HEK293T (cell line): ENCODE data around the gene RTN1.

Source experiments
- CTCF ChIA-PET: fragments of 350-600 bp; formaldehyde crosslinking; extraction: SDS; loops from one replicate; lab custom pipeline; 2021; ENCODE audit warnings: antibody characterized with exemption, inconsistent platforms; lab: Yijun Ruan, JAX
- POLR2A ChIA-PET: fragments of 350-600 bp; formaldehyde crosslinking; extraction: SDS; loops from one replicate; lab custom pipeline; 2020; ENCODE audit warnings: antibody characterized with exemption, inconsistent platforms; lab: Yijun Ruan, JAX
- DNase-seq: peaks from one replicate; pipeline ENCODE4 v3.0.0; 2012; ENCODE audit warnings: mixed read lengths; ENCODE audit errors: extremely low spot score
- ARNT ChIP-seq: fragments of 450-650 bp; IDR thresholded peaks from 2 replicates; pipeline ENCODE4 v1.6.1; 2017; ENCODE audit warnings: mild to moderate bottlenecking
- BHLHE40 ChIP-seq: fragments of 450-650 bp; IDR thresholded peaks from 2 replicates; pipeline ENCODE4 v1.6.1; 2016; ENCODE audit warnings: mild to moderate bottlenecking, moderate library complexity, borderline replicate concordance
- CTBP1 ChIP-seq: fragments of 450-650 bp; IDR thresholded peaks from 2 replicates; pipeline ENCODE4 v1.6.1; 2016; ENCODE audit warnings: borderline replicate concordance
- ELF4 ChIP-seq: fragments of 450-650 bp; IDR thresholded peaks from 2 replicates; pipeline ENCODE4 v1.6.1; 2017; ENCODE audit warnings: antibody characterized with exemption
- FOXA1 ChIP-seq: fragments of 450-650 bp; IDR thresholded peaks from 2 replicates; pipeline ENCODE4 v1.6.1; 2016; ENCODE audit warnings: mild to moderate bottlenecking
- FOXK2 ChIP-seq: fragments of 450-650 bp; IDR thresholded peaks from 2 replicates; pipeline ENCODE4 v1.6.1; 2016; ENCODE audit warnings: mild to moderate bottlenecking
- FOXM1 ChIP-seq: fragments of 450-650 bp; IDR thresholded peaks from 2 replicates; pipeline ENCODE4 v1.6.1; 2017; ENCODE audit warnings: mild to moderate bottlenecking, borderline replicate concordance
- HDGF ChIP-seq: fragments of 450-650 bp; IDR thresholded peaks from 2 replicates; pipeline ENCODE4 v1.6.1; 2017; ENCODE audit warnings: antibody characterized with exemption, borderline replicate concordance
- L3MBTL2 ChIP-seq: fragments of 450-650 bp; conservative IDR thresholded peaks from 2 replicates; pipeline ENCODE4 v1.6.1; 2016; ENCODE audit warnings: mild to moderate bottlenecking
- LEF1 ChIP-seq: fragments of 450-650 bp; IDR thresholded peaks from 2 replicates; pipeline ENCODE4 v1.6.1; 2017; ENCODE audit warnings: mild to moderate bottlenecking, borderline replicate concordance
- NFRKB ChIP-seq: fragments of 450-650 bp; IDR thresholded peaks from 2 replicates; pipeline ENCODE4 v1.6.1; 2016; ENCODE audit warnings: mild to moderate bottlenecking, moderate library complexity
- SP1 ChIP-seq: fragments of 450-650 bp; IDR thresholded peaks from 2 replicates; pipeline ENCODE4 v1.6.1; 2017
- SUZ12 ChIP-seq: fragments of 450-650 bp; IDR thresholded peaks from 2 replicates; pipeline ENCODE4 v1.6.1; 2016; ENCODE audit warnings: mild to moderate bottlenecking
- TARDBP ChIP-seq: fragments of 450-650 bp; IDR thresholded peaks from 2 replicates; pipeline ENCODE4 v1.6.1; 2016
- ZNF384 ChIP-seq: fragments of 450-650 bp; IDR thresholded peaks from 2 replicates; pipeline ENCODE4 v1.6.1; 2016
- TF ChIP-seq, protein P1 (sequence below): fragments of 450-650 bp; IDR thresholded peaks from 2 replicates; pipeline ENCODE4 v1.6.1; 2016

The RTN1 gene

DNA sequence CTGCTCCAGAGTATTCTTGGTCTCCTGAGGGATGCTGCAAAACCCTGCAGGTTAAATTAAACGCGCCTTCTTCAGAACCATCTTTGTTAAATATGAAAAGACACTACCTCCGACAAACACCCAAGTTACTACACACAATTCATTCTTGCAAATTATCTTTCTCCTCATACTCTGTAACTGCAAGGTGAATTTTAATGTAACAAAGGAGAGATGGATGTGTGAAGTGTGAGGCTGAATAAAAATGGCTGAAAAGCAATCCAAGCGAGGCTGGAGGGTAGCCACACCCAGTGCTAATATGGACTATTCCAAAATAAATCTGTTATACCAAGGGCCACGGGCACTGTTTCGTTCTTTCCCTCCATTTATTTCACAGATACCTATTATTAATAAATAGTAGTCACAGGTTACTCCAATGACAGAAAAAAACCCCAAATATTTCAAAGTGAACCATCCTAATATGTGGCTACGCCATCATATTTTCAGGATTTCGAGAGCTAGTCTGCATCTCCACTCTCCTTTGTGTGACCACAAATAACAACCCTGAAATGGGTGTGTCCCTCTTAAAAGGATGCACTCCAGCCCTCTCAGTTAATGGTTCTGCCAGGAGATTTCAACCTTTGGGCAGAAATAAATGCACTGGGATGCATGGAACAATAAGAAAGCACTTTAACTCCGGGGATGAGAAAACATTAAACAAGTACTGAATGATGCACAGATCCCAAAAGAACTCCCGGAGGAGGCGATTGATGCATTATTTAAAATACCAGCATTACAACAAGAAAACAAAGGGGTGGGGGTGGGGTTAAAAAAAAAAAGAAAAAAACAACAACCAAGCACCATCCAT is 240.9 kb downstream of the RTN1 start:
- no peak for DNase-seq
- no peak for TF ChIP-seq HDGF
- ChIA-PET POLR2A (interaction anchor here (0.7 kb wide), 1 partner anchor 81 kb away, joined by 3 read pairs; no protein-coding TSS in a partner anchor), CTCF (interaction anchor here (3.3 kb wide), 1 partner anchor 268 kb away, joined by 7 read pairs; no protein-coding TSS in a partner anchor)

DNA sequence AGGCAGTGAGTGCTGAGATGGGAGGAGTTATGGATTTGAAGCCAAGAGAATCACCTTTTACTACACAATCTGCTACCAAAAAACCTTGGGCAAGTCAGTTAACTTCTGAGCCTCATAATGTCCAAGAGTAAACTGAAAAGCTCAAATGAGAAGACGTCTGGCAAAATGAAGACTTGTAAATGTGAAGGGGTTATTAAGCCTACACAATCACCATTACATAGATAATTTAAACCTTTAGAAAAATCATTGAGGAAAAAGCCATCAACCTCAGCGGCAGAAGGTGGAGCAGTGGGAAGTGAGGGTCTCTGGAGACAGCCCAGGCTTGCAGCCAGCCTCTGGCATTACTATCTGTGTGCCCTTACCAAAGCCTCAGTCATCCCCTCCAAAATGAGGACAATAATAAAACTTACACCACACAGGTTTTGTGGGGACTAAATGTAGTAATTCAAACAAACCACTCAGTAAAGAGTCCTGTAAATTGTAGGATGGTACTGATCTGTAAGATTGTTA is 243.5 kb downstream of the RTN1 start:
- no peak for DNase-seq
- POLR2A ChIA-PET, result no interaction called here
- no peak for TF ChIP-seq NFRKB
- TF ChIP-seq SUZ12, result no peak
- no peak for TF ChIP-seq FOXM1
- TF ChIP-seq FOXA1, result no peak
- TF ChIP-seq SP1, result no peak
- no peak for TF ChIP-seq BHLHE40
- no peak for TF ChIP-seq CTBP1
- no peak for TF ChIP-seq FOXK2
- no peak for TF ChIP-seq L3MBTL2
- no peak for TF ChIP-seq ARNT
- TF ChIP-seq, protein P1, sequence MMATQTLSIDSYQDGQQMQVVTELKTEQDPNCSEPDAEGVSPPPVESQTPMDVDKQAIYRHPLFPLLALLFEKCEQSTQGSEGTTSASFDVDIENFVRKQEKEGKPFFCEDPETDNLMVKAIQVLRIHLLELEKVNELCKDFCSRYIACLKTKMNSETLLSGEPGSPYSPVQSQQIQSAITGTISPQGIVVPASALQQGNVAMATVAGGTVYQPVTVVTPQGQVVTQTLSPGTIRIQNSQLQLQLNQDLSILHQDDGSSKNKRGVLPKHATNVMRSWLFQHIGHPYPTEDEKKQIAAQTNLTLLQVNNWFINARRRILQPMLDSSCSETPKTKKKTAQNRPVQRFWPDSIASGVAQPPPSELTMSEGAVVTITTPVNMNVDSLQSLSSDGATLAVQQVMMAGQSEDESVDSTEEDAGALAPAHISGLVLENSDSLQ, result no peak
- TF ChIP-seq LEF1, result no peak
- no peak for TF ChIP-seq TARDBP
- TF ChIP-seq HDGF, result no peak
- no peak for TF ChIP-seq ZNF384
- CTCF ChIA-PET, result no interaction called here

DNA sequence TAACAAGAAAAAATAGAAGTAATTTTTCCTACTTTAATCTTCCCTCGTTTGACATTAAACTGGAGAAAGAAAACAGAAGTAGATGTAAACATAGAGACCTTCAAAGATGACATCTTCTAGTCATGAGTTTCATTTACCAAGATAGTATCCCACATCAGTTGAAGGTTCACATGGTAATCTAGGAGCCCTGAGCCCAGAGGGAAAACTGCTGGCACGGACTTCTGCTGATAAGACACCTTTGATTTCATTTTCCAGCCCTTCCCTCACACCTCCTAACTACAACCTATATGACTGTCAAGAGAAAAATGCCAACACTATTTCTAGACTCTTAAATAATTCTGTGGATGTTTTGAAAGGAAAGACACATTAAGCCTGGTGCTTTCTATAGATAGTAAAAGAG is 247.9 kb downstream of the RTN1 start:
- POLR2A ChIA-PET, result no interaction called here

DNA sequence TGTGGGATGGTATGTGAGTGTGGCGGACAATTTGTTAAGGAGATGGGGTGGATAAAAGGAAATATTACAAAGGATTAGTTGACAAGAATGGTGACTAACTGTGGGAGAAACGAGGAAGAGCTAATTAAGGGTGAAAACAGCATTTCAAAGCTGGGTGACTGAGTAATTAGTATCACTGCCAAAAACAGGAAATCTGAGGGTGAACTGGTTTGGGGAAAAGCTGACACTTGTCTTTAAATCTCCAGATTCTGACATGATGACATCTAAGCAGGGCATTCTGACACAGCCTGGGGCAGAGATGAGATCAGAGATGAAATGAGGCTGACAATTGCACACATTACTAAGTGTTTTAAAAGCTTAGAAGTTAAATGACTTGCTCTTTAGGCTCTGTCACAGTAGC is 251.5 kb downstream of the RTN1 start:
- DNase-seq, result no peak
- ChIA-PET POLR2A (no interaction called here), CTCF (no interaction called here)
- TF ChIP-seq, protein P1, result no peak
- TF ChIP-seq TARDBP (no peak), ZNF384 (no peak), FOXK2 (no peak), NFRKB (no peak), SP1 (no peak), FOXA1 (no peak), CTBP1 (no peak), L3MBTL2 (no peak)

More for the DNA sequence above, 247.9 kb downstream of the RTN1 start:
- DNase-seq, result no peak
- no peak for TF ChIP-seq FOXA1
- TF ChIP-seq LEF1, result no peak
- TF ChIP-seq TARDBP, result no peak
- no peak for TF ChIP-seq L3MBTL2
- TF ChIP-seq, protein P1, result no peak
- TF ChIP-seq HDGF, result no peak
- TF ChIP-seq ZNF384, result no peak
- TF ChIP-seq FOXK2, result no peak
- CTCF ChIA-PET, result no interaction called here

DNA sequence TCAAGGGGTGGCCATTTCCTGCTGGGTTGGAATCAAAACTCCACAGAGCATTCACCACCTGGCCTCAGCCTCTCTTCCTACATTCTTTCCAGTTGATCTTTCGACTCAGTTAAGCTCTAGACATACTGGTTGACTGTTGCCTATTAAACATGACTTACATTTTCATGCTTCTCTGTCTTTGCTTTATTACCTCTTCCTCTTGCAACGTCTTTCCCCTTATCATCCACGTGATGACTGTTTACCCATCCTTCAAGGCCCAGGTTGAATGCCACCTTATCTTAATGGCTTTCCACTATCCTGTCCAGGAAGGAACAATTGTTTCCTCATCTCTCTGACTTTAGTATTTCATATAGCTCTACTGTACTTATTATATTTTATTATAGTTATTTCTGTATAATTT is 269.5 kb downstream of the RTN1 start:
- no peak for DNase-seq
- no peak for TF ChIP-seq BHLHE40
- TF ChIP-seq ZNF384, result no peak
- TF ChIP-seq FOXA1, result no peak
- no peak for TF ChIP-seq FOXK2
- TF ChIP-seq L3MBTL2, result no peak
- no peak for TF ChIP-seq ARNT
- no peak for TF ChIP-seq SUZ12
- no peak for TF ChIP-seq HDGF
- no peak for TF ChIP-seq CTBP1
- TF ChIP-seq FOXM1, result no peak
- TF ChIP-seq, protein P1, result no peak
- no peak for TF ChIP-seq SP1
- no peak for TF ChIP-seq ELF4
- TF ChIP-seq LEF1, result no peak
- TF ChIP-seq NFRKB, result no peak
- TF ChIP-seq TARDBP, result no peak
- CTCF ChIA-PET, result no interaction called here
- POLR2A ChIA-PET, result no interaction called here
